Breast epithelium (tissue), 3 donors: ENCODE results near the gene CMTM5.

Experiments
- POLR2AphosphoS5 ChIP-seq, 3 donors: sonication (generic); formaldehyde crosslinking; IDR thresholded peaks; one replicate each; pipeline ENCODE4 v1.6.1; 2017; ENCODE audit warnings: antibody characterized with exemption in 3 of 3
- TF ChIP-seq, protein P1 (sequence below), 3 donors: fragments of 450-650 bp; IDR thresholded peaks; one replicate each; pipeline ENCODE4 v1.5.1; 2016 to 2017; ENCODE audit warnings: antibody characterized with exemption in 3 of 3, mild to moderate bottlenecking in 3 of 3, moderate library complexity in 3 of 3

- TF ChIP-seq POLR2AphosphoS5 (IDR thresholded peaks at IDR 0.05), result no peak
- TF ChIP-seq, protein P1, sequence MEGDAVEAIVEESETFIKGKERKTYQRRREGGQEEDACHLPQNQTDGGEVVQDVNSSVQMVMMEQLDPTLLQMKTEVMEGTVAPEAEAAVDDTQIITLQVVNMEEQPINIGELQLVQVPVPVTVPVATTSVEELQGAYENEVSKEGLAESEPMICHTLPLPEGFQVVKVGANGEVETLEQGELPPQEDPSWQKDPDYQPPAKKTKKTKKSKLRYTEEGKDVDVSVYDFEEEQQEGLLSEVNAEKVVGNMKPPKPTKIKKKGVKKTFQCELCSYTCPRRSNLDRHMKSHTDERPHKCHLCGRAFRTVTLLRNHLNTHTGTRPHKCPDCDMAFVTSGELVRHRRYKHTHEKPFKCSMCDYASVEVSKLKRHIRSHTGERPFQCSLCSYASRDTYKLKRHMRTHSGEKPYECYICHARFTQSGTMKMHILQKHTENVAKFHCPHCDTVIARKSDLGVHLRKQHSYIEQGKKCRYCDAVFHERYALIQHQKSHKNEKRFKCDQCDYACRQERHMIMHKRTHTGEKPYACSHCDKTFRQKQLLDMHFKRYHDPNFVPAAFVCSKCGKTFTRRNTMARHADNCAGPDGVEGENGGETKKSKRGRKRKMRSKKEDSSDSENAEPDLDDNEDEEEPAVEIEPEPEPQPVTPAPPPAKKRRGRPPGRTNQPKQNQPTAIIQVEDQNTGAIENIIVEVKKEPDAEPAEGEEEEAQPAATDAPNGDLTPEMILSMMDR (IDR thresholded peaks at IDR 0.05), result no peak
Observed at GRCh38 chr14:23362200-23362599, 14.6 kb upstream of the CMTM5 start.
